Breast epithelium (tissue), 4 donors: ENCODE results near the gene SPTBN1. TPM values are rescaled to one million over a fixed set of nuclear protein-coding genes. Genes with fewer than 3 reads are reported as not detected.

Experiments
- DNase-seq, 2 donors: peaks; one replicate each; pipeline ENCODE4 v3.0.0-alpha.2; 2019; ENCODE audit warnings: low spot score in 2 of 2
- H3K27ac ChIP-seq, 2 donors: fragments of 200-600 bp; sonication (generic) in 1 of 2; one replicate each; pipeline ENCODE4 v1.5.1; 2016 to 2019; ENCODE audit warnings: mild to moderate bottlenecking in 1 of 2
- H3K27me3 ChIP-seq, 2 donors: fragments of 200-600 bp; sonication (generic) in 1 of 2; one replicate each; pipeline versions ENCODE4 v1.5.1 to v1.6.0; 2017 to 2019; ENCODE audit warnings: control low read depth in 1 of 2, mild to moderate bottlenecking in 1 of 2
- H3K36me3 ChIP-seq: fragments of 200-600 bp; one replicate; pipeline ENCODE4 v1.5.1; 2019
- H3K4me1 ChIP-seq, 2 donors: fragments of 200-600 bp; sonication (generic); one replicate each; pipeline ENCODE4 v1.5.1; 2016 to 2019; ENCODE audit warnings: control low read depth in 1 of 2
- H3K4me3 ChIP-seq, 3 donors: fragments of 200-600 bp; sonication (generic); 1 replicate in 2 of 3; 2 replicates in 1 of 3; pipeline ENCODE4 v1.5.1; 2016 to 2019; ENCODE audit warnings: mild to moderate bottlenecking in 3 of 3, moderate library complexity in 2 of 3
- H3K9me3 ChIP-seq, 2 donors: fragments of 200-600 bp; sonication (generic) in 1 of 2; one replicate each; pipeline ENCODE4 v1.5.1; 2016 to 2019; ENCODE audit warnings: control low read depth in 1 of 2
- CTCF ChIP-seq, 3 donors: fragments of 450-650 bp; IDR thresholded peaks; one replicate each; pipeline ENCODE4 v1.5.1; 2016 to 2017; ENCODE audit warnings: antibody characterized with exemption in 3 of 3, mild to moderate bottlenecking in 3 of 3, moderate library complexity in 3 of 3
- POLR2A ChIP-seq: fragments of 450-650 bp; IDR thresholded peaks from one replicate; pipeline ENCODE4 v1.6.1; 2016; ENCODE audit warnings: antibody characterized with exemption, mild to moderate bottlenecking, moderate library complexity
- POLR2AphosphoS5 ChIP-seq, 3 donors: sonication (generic); formaldehyde crosslinking; IDR thresholded peaks; one replicate each; pipeline ENCODE4 v1.6.1; 2017; ENCODE audit warnings: antibody characterized with exemption in 3 of 3
- intact Hi-C: fragments of 100-400 bp; cut with DNase I; formaldehyde crosslinking; loops from one replicate; pipeline ENCODE4 v1.15.1; 2023; ENCODE audit warnings: low total_unique reads
- total RNA-seq, 3 donors: library from RNA; depleted of rRNA; stranded (reverse); fragments of >200 nt; gene quantifications; one replicate each; pipeline ENCODE4 v1.1.0, GENCODE V29; 2016

SPTBN1 gene
- total RNA-seq, 3 donors from 2014 or later: 223 to 1,216 (median 273) TPM

DNA sequence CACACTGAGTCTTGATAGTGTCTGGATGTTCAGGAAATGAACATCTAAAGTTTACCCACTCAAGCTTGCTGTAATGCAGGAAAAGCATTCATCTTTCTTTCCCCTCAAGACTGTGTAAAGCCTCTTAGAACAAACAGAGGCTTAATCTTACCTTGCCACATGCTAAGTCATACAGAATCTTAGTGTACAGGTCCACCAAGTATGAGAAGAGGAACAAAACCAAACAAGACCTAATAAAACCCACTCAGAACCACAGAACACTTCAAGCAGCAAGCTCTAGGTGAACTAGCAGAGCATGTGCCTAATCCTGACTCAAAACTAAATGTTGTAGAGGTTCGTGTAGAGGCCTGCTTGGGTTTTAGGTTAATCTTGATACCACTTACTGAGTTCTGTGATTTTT is 97.6 kb downstream of the SPTBN1 start:
- no peaks in the 10 kb centered on the region for H3K27me3 ChIP-seq
- peak overlapping the region in 1 of 2 donors; percentile 26 for H3K27ac ChIP-seq
- intact Hi-C loops: no loop called here
- no peak for DNase-seq
- H3K36me3 ChIP-seq: no peaks in the 10 kb centered on the region
- no peak overlapping the region for H3K4me3 ChIP-seq
- H3K9me3 ChIP-seq: no peaks in the 10 kb centered on the region
- H3K4me1 ChIP-seq: peaks cover 4 to 8% of the 10 kb centered on the region in 2 donors
- no peak for TF ChIP-seq POLR2A
- no peak for TF ChIP-seq POLR2AphosphoS5 (IDR thresholded peaks at IDR 0.05)
- TF ChIP-seq CTCF (IDR thresholded peaks at IDR 0.05): no peak

DNA sequence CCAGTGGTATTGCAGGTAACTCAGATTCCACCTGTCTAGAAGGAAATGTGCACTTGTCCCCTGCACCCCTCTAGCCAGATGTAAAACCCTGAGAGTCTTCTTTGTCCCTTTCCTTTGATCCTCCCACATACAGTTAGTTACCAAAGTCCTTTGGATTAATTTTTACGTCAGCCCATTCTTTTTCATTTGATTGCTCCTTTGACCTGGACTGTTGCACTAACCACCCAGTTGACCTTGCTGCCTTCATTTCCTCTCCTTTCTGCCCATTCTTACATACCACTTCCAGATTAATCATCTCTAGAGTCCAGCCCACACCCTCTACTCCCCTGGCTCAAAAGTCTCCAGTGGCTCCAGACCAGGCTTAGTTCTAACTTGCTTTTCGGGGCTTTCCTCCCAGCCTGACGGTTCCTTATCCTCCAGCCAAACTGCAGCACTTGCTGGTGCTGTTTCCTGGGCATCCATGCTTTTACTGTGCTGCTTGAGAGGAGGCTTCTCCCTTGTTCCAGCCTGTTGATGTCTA is 99.3 kb downstream of the SPTBN1 start:
- no peak for TF ChIP-seq POLR2AphosphoS5 (IDR thresholded peaks at IDR 0.05)
- DNase-seq: no peak
- intact Hi-C loops: no loop called here
- Histone ChIP-seq H3K36me3 (no peaks in the 10 kb centered on the region), H3K4me3 (no peak overlapping the region), H3K27ac (peak overlapping the region; percentile 97), H3K9me3 (no peaks in the 10 kb centered on the region), H3K27me3 (no peaks in the 10 kb centered on the region), H3K4me1 (peaks cover 4 to 13% of the 10 kb centered on the region in 2 donors)

DNA sequence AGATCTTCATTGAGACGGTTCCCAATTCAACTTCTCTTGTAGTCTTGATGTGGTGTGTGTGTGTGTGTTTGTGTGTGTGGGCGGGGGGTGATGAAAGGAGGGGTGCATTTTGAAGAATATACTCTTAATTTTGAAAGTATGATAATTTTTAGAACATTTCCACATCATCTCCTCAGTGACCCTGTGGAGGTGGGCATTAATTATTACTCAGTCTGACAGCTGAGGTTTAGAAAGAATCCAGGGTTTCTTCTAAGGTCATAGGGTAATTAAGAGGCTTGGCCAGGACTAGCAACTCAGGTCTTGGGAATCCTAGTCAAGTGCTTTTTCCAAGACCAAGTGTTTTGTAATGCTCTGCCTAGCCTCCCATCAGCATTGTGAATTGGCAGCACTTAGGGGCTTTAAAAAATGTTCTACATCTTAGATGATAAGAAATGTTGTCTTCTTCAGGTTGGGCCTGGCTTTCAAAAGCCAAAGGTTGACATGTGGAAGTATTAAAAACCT is 100.5 kb downstream of the SPTBN1 start:
- no peak for DNase-seq
- H3K27ac ChIP-seq: peak overlapping the region; percentile 97

DNA sequence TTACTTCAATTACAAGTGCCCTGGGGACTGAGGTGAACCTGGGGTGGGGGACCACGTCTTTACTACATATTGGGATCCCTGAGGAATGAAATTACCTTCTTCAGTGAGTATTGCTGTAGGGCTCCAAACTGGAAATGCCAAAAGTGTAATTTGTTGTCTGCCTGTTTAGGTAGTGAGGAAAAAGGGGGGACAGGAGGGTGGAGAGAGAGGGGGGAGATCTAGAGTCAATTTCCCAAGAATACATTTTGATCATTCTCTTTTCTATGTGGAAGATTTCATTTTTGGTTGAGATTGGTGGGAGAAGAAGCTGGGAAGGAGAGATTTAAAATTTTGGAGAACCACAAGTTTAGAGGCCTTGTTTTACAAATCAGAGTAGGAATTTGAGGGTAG is 101.1 kb downstream of the SPTBN1 start:
- no peak for TF ChIP-seq POLR2AphosphoS5 (IDR thresholded peaks at IDR 0.05)
- TF ChIP-seq CTCF (IDR thresholded peaks at IDR 0.05): no peak
- no peak for TF ChIP-seq POLR2A
- DNase-seq: no peak
- Histone ChIP-seq H3K36me3 (no peaks in the 10 kb centered on the region), H3K27ac (peak overlapping the region; percentile 97), H3K4me3 (peak overlapping the region; percentile 42 to 70 (median 68)), H3K27me3 (no peaks in the 10 kb centered on the region), H3K9me3 (no peaks in the 10 kb centered on the region), H3K4me1 (peaks cover 8% of the 10 kb centered on the region in 2 donors)
- intact Hi-C loops: no loop called here

More for the DNA sequence above, 100.5 kb downstream of the SPTBN1 start:
- TF ChIP-seq POLR2A (no peak), POLR2AphosphoS5 (IDR thresholded peaks at IDR 0.05) (peak in 1 of 3 donors; percentile 57), CTCF (IDR thresholded peaks at IDR 0.05) (no peak)
- H3K4me1 ChIP-seq: peaks cover 8% of the 10 kb centered on the region in 2 donors
- intact Hi-C loops: no loop called here
- H3K9me3 ChIP-seq: no peaks in the 10 kb centered on the region
- no peak overlapping the region for H3K4me3 ChIP-seq
- H3K36me3 ChIP-seq: no peaks in the 10 kb centered on the region
- no peaks in the 10 kb centered on the region for H3K27me3 ChIP-seq

GRCh38 chr2:54557601-54558187 is 101.6 kb downstream of the SPTBN1 start:
- H3K27ac ChIP-seq: peak overlapping the region; percentile 97
- H3K4me1 ChIP-seq: peaks cover 8% of the 10 kb centered on the region in 2 donors
- TF ChIP-seq CTCF (IDR thresholded peaks at IDR 0.05) (peak in 1 of 3 donors; percentile 10), POLR2A (no peak), POLR2AphosphoS5 (IDR thresholded peaks at IDR 0.05) (peak; percentile 42 to 68 (median 49))
- intact Hi-C loops: no loop called here
- no peaks in the 10 kb centered on the region for H3K36me3 ChIP-seq
- DNase-seq: peak; percentile 48 to 57
- H3K9me3 ChIP-seq: no peaks in the 10 kb centered on the region
- no peaks in the 10 kb centered on the region for H3K27me3 ChIP-seq
- H3K4me3 ChIP-seq: peak overlapping the region; percentile 42 to 70 (median 68)
